Tongue (tissue), 2 donors: Measurements from ENCODE around the gene FOXC2. TPM values are rescaled to one million over a fixed set of nuclear protein-coding genes. Genes with fewer than 3 reads are reported as not detected.

Experiments used
- DNase-seq: peaks from one replicate; pipeline ENCODE4 v3.0.0-alpha.2; 2015
- total RNA-seq: library from RNA; depleted of rRNA; stranded (reverse); fragments of >200 nt; gene quantifications from one replicate; pipeline ENCODE4 v1.2.3, GENCODE V29; 2014

The FOXC2 gene
- total RNA-seq, 1 donor from 2014 or later, result 1.0 TPM

DNA sequence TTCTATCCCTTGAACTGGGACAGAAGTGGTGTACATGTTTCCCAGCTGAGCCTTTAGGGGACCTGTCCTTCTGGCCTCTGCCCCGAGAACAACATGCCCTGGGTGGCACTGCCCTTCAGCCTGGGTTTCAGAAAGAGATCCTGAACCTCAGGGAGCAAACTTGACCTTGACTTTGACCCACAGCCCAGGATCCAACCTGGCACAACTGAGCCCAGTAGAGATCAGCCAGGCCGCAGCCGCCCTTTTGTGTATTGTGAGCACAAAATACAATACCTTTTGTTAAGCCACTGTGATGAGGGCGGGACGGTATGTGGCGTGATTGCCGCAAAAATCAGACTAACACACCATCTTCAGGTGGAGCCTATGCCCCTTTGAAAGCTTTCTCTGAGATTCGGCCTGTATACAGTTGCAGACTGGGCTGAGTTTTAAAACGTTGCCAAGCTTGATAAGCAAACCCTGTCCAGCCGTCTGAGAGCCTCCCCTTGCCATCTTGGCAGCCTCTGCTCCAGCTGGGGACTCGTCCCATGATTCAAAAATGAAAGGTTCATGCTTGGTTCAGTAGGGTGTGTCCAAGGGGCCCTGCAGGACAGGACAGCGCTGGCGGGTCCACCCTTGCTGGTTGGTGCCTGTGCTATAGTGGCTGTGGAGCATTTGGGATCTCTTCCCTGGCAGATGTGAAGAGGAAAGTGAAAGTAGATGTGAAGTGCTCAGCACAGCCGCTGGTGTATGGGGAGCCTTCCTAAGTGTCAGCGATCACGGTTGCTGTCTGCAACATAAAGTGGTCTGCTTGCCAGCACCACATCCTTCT is 52.0 kb downstream of the FOXC2 start:
- no peak for DNase-seq

Other genes with a start within 250 kb of the FOXC2 start
- 3.6 TPM for gene FOXF1, start 56.3 kb upstream of the FOXC2 start, total RNA-seq
- gene MTHFSD, start 11.6 kb upstream of the FOXC2 start, total RNA-seq, result 15.7 TPM
- gene FOXL1, start 11.7 kb downstream of the FOXC2 start, total RNA-seq, result 1.8 TPM